ENCODE results near the gene CREM. TPM values are rescaled to one million over a fixed set of nuclear protein-coding genes. Genes with fewer than 3 reads are reported as not detected.

CREM gene
- total RNA-seq, 1 donor from 2014 or later: 50.3 TPM

- ATAC-seq (no peak), DNase-seq (no peak)
- intact Hi-C loops (cut with micrococcal nuclease): no loop called here
Measured at GRCh38 chr10:35184527-35185171, 58.0 kb downstream of the CREM start.

GRCh38 chr10:35185260-35186034 is 58.8 kb downstream of the CREM start:
- DNase-seq (no peak), ATAC-seq (peak; percentile 26)
- intact Hi-C loops (cut with micrococcal nuclease): no loop called here

GRCh38 chr10:35188954-35189353 is 62.3 kb downstream of the CREM start:
- intact Hi-C loops (cut with micrococcal nuclease): no loop called here
- ATAC-seq: no peak
- DNase-seq: no peak

GRCh38 chr10:35191523-35191922 is 64.9 kb downstream of the CREM start:
- peak; percentile 50 for ATAC-seq
- intact Hi-C loops (cut with micrococcal nuclease): no loop called here
- peak; percentile 37 for DNase-seq

GRCh38 chr10:35192645-35193249 is 66.1 kb downstream of the CREM start:
- no peak for DNase-seq
- intact Hi-C loops (cut with micrococcal nuclease): no loop called here
- no peak for ATAC-seq

- ATAC-seq (no peak), DNase-seq (no peak)
- intact Hi-C loops (cut with micrococcal nuclease): no loop called here
Measured at GRCh38 chr10:35194471-35194870, 67.8 kb downstream of the CREM start.

GRCh38 chr10:35194906-35195305 is 68.3 kb downstream of the CREM start:
- intact Hi-C loops (cut with micrococcal nuclease): loop anchor here (5.0 kb wide), 1 partner anchor 68 kb away; the partner anchor contains the start of gene CREM
- DNase-seq: no peak
- ATAC-seq: no peak

- DNase-seq (no peak), ATAC-seq (peak; percentile 90)
- intact Hi-C loops (cut with micrococcal nuclease): loop anchor here (5.0 kb wide), 1 partner anchor 68 kb away; the partner anchor contains the start of gene CREM
Measured at GRCh38 chr10:35195361-35196306, 69.0 kb downstream of the CREM start.

GRCh38 chr10:35200487-35200886 is 73.8 kb downstream of the CREM start:
- DNase-seq (no peak), ATAC-seq (no peak)
- intact Hi-C loops (cut with micrococcal nuclease): no loop called here

GRCh38 chr10:35201234-35201633 is 74.6 kb downstream of the CREM start:
- ATAC-seq (no peak), DNase-seq (no peak)
- intact Hi-C loops (cut with micrococcal nuclease): no loop called here

GRCh38 chr10:35202050-35202449 is 75.4 kb downstream of the CREM start:
- ATAC-seq: no peak
- no peak for DNase-seq
- intact Hi-C loops (cut with micrococcal nuclease): no loop called here

- DNase-seq (no peak), ATAC-seq (no peak)
- intact Hi-C loops (cut with micrococcal nuclease): no loop called here
Measured at GRCh38 chr10:35203745-35204144, 77.1 kb downstream of the CREM start.

GRCh38 chr10:35204650-35205319 is 78.1 kb downstream of the CREM start:
- no peak for DNase-seq
- intact Hi-C loops (cut with micrococcal nuclease): no loop called here
- no peak for ATAC-seq

- no peak for DNase-seq
- intact Hi-C loops (cut with micrococcal nuclease): no loop called here
- ATAC-seq: peak; percentile 30
Measured at GRCh38 chr10:35206274-35206673, 79.6 kb downstream of the CREM start.

GRCh38 chr10:35208536-35208935 is 81.9 kb downstream of the CREM start:
- DNase-seq: no peak
- intact Hi-C loops (cut with micrococcal nuclease): no loop called here
- peak; percentile 24 for ATAC-seq

- ATAC-seq (peak; percentile 39), DNase-seq (no peak)
- intact Hi-C loops (cut with micrococcal nuclease): no loop called here
Measured at GRCh38 chr10:35208949-35209613, 82.4 kb downstream of the CREM start.

GRCh38 chr10:35210961-35211360 is 84.3 kb downstream of the CREM start:
- ATAC-seq (no peak), DNase-seq (no peak)
- intact Hi-C loops (cut with micrococcal nuclease): no loop called here

GRCh38 chr10:35211390-35211789 is 84.7 kb downstream of the CREM start:
- ATAC-seq: no peak
- DNase-seq: no peak
- intact Hi-C loops (cut with micrococcal nuclease): no loop called here

All from left ventricle myocardium superior (tissue), 1 donor.